Glutamatergic neuron (in vitro differentiated cells): ENCODE data around the gene DIO1. TPM values are rescaled to one million over a fixed set of nuclear protein-coding genes. Genes with fewer than 3 reads are reported as not detected.
A peak's percentile ranks its signal among the peaks of the same experiment; 100 is the strongest.
"Not testable (repeated sequence)": the region's sequence is repeated elsewhere in the genome, so short reads cannot be mapped to it uniquely, and the experiment has no call there.

Experiments
- DNase-seq: peaks from one replicate; pipeline ENCODE4 v3.0.0; 2022
- H3K27ac Mint-ChIP-seq: one replicate; pipeline ENCODE4 v1.8.0; 2020; ENCODE audit warnings: mild to moderate bottlenecking, mixed read lengths, inconsistent platforms; ENCODE audit not compliant: unreplicated experiment
- H3K27me3 Mint-ChIP-seq: one replicate; pipeline ENCODE4 v1.8.0; 2020; ENCODE audit warnings: mild to moderate bottlenecking, moderate library complexity, mixed read lengths, inconsistent platforms; ENCODE audit not compliant: unreplicated experiment
- H3K36me3 Mint-ChIP-seq: one replicate; pipeline ENCODE4 v1.8.0; 2020; ENCODE audit warnings: mild to moderate bottlenecking, mixed read lengths, inconsistent platforms; ENCODE audit not compliant: unreplicated experiment
- H3K4me1 Mint-ChIP-seq: one replicate; pipeline ENCODE4 v1.8.0; 2020; ENCODE audit warnings: mild to moderate bottlenecking, low read depth, mixed read lengths, inconsistent platforms; ENCODE audit not compliant: unreplicated experiment
- H3K4me3 Mint-ChIP-seq: one replicate; pipeline ENCODE4 v1.8.0; 2020; ENCODE audit warnings: mild to moderate bottlenecking, mixed read lengths, inconsistent platforms; ENCODE audit not compliant: unreplicated experiment
- H3K9me3 Mint-ChIP-seq: one replicate; pipeline ENCODE4 v1.8.0; 2020; ENCODE audit warnings: mild to moderate bottlenecking, moderate library complexity, mixed read lengths, inconsistent platforms; ENCODE audit not compliant: unreplicated experiment
- total RNA-seq: library from RNA; stranded (reverse); fragmentation: NEBNext Ultra II Directional; extraction: Animal tissue kit (Norgen Biotek cat#: 25700); gene quantifications from one replicate; pipeline ENCODE4 v1.2.1, GENCODE V29; 2021; ENCODE audit not compliant: unreplicated experiment
- TF ChIP-seq, protein P1 (sequence below): fragments of 200-600 bp; sonication (generic); IDR thresholded peaks from one replicate; pipeline ENCODE4 v1.5.0; 2021; ENCODE audit not compliant: partially characterized antibody, unreplicated experiment

DIO1 gene
- total RNA-seq, 1 donor from 2014 or later = not detected

DNA sequence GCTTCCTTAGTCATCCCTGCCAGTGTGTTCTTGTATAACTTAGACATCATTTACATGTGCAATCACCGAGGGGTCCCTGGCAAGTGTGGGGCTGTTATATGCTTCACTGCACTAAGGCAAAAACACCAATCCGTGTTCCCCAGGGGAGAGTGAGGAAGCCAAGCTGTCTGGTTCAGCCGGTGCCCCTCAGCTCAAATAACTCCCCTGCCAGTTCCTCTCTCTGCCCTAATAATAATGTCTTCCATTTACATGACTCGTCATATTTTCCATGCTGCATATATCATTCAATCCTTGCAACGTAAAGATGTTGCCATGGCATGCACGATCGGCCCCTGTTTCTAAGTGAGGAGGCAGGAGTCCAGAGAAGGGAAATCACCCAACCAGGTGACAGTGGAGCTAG is 31.5 kb upstream of the DIO1 start:
- Mint-ChIP-seq H3K4me1 (peaks cover 7% of the 10 kb centered on the region), H3K36me3 (no peaks in the 10 kb centered on the region), H3K4me3 (no peak overlapping the region), H3K27ac (no peak overlapping the region), H3K27me3 (no peaks in the 10 kb centered on the region), H3K9me3 (no peaks in the 10 kb centered on the region)
- TF ChIP-seq, protein P1, sequence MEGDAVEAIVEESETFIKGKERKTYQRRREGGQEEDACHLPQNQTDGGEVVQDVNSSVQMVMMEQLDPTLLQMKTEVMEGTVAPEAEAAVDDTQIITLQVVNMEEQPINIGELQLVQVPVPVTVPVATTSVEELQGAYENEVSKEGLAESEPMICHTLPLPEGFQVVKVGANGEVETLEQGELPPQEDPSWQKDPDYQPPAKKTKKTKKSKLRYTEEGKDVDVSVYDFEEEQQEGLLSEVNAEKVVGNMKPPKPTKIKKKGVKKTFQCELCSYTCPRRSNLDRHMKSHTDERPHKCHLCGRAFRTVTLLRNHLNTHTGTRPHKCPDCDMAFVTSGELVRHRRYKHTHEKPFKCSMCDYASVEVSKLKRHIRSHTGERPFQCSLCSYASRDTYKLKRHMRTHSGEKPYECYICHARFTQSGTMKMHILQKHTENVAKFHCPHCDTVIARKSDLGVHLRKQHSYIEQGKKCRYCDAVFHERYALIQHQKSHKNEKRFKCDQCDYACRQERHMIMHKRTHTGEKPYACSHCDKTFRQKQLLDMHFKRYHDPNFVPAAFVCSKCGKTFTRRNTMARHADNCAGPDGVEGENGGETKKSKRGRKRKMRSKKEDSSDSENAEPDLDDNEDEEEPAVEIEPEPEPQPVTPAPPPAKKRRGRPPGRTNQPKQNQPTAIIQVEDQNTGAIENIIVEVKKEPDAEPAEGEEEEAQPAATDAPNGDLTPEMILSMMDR = no peak
- DNase-seq = peak; percentile 17

DNA sequence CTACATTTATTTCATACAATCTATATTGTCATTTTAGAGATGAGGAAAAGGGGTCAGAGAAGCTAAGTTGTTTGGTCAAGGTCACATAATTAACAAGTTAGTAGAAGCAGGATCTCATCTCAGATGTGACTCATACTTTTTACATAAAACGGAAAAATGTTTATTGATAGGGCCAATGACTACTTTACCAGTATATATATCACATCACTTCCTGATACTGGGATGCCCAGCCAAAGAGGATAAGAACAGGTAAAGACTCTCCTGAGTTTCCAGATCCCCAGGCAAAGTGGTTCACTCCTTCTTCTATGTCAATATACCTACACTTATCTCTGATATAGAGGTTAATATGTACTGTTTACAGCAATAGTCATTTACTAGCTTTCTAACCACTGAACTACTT is 25.4 kb upstream of the DIO1 start:
- DNase-seq = no peak
- no peak overlapping the region for H3K27ac Mint-ChIP-seq
- H3K27me3 Mint-ChIP-seq = no peaks in the 10 kb centered on the region
- TF ChIP-seq, protein P1 = no peak
- no peaks in the 10 kb centered on the region for H3K36me3 Mint-ChIP-seq
- no peak overlapping the region for H3K4me3 Mint-ChIP-seq
- H3K4me1 Mint-ChIP-seq = no peaks in the 10 kb centered on the region
- H3K9me3 Mint-ChIP-seq = no peaks in the 10 kb centered on the region

DNA sequence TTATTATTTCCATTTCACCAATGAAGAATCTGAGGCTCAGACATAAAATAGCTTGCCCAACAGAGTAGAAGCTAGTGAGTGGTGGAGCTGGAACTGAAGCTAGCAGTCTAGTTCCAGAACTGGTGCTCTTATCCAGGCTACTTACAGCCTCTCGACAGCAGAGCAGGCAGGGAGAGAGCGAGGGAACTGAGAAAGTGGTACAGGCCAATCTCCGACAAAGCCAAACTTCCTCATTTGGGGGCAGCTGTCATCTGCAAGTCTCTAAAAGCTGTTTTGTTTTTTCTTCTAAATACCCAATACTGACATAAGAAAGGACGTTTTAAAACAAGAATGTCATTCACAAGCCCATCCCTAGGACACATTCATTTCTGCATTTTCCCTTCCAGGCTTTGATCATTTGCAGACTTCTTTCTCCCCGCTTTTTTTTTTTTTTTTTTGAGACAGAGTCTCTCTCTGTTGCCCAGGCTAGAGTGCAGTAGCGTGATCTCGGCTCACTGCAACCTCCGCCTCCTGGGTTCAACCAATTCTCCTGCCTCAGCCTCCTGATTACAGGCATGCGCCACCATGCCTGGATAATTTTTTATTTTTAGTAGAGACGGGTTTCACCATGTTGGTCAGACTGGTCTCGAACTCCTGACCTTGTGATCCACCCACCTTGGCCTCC is 24.4 kb upstream of the DIO1 start:
- DNase-seq = no peak
- Mint-ChIP-seq H3K27ac (no peak overlapping the region), H3K27me3 (no peaks in the 10 kb centered on the region), H3K4me3 (no peak overlapping the region), H3K4me1 (no peaks in the 10 kb centered on the region), H3K36me3 (no peaks in the 10 kb centered on the region), H3K9me3 (no peaks in the 10 kb centered on the region)
- TF ChIP-seq, protein P1 = no peak

DNA sequence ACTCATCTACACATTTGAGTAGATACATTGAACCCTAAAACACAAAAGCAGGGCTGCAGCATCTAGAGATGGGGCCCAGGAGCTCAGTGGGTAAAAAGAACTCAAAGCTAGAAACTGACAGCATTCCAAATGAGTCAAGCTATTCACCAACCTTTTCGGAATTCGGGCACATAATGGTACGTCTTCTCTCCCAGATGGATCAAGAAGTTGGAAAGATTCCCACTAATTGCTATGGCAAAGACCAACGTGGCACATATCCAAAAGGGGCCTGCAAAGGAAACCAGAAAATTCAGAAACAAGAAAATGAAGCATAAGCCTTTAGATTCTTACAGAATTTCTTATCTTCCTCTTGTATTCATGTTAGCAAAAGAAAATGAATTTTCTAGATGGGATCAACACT is 22.8 kb upstream of the DIO1 start:
- Mint-ChIP-seq H3K27me3 (no peaks in the 10 kb centered on the region), H3K27ac (no peak overlapping the region), H3K9me3 (no peaks in the 10 kb centered on the region), H3K36me3 (no peaks in the 10 kb centered on the region), H3K4me3 (no peak overlapping the region), H3K4me1 (no peaks in the 10 kb centered on the region)
- TF ChIP-seq, protein P1 = no peak
- no peak for DNase-seq

DNA sequence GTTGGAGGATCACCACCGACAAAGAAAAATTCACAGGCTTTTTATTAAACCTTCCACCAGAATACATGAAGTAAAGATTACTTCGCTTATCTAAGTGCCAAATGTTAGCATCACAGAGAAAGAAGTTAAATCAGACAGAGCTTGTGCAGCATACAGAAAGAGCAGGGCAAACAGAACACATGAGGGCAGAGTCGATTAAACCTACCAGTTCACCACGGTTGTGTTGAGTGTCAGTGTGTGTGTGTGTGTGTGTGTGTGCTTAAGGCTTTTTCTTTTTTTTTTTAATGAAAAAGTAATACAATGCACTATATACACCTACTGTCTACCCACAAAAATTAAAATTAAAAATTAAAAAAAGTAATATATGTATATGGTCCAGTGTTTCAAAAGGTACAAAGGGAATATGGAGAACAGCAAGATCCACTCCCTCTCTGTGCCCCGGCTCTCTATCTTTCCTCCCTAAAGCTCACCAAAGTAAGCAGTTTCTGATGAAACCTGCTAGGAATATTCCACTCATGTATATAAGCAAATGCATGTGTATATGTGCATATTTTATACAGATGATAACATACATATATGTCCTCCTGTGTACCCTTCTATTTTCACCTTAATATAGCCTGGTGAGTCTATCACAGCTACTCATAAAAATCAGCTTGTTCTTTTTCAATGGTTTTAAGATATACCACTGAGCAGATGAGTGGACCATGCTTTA is 22.1 kb upstream of the DIO1 start:
- no peaks in the 10 kb centered on the region for H3K36me3 Mint-ChIP-seq
- H3K4me1 Mint-ChIP-seq = no peaks in the 10 kb centered on the region
- DNase-seq = no peak
- TF ChIP-seq, protein P1 = no peak
- no peaks in the 10 kb centered on the region for H3K9me3 Mint-ChIP-seq
- H3K27me3 Mint-ChIP-seq = no peaks in the 10 kb centered on the region
- no peak overlapping the region for H3K4me3 Mint-ChIP-seq
- H3K27ac Mint-ChIP-seq = no peak overlapping the region

DNA sequence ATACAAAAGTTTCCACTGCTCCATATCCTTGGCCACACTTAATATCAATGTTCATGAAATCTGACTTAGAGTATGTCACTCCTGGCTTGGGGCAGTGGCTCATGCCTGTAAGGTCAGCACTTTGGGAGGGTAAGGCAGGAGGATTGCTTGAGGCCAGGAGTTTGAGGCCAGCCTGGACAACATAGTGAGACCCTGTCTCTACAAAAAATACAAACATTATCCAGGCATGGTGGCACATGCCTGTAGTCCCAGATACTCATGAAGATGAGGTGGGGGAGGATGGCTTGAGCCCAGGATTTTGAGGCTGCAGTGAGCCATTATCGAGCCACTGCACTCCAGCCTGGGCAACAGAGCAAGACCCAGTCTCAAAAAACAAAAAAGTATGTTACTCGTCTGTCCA is 18.8 kb upstream of the DIO1 start:
- not testable (repeated sequence) for H3K27ac Mint-ChIP-seq, H3K9me3 Mint-ChIP-seq, H3K27me3 Mint-ChIP-seq, DNase-seq, H3K4me3 Mint-ChIP-seq, H3K36me3 Mint-ChIP-seq, H3K4me1 Mint-ChIP-seq
